ENCODE measurements around the gene IPO11. TPM values are rescaled to one million over a fixed set of nuclear protein-coding genes. Genes with fewer than 3 reads are reported as not detected.

Gene IPO11
- total and polyA plus RNA-seq, 2 of the 4 experiments (the other 2 are of a cell fraction): 12.6 to 40.0 TPM

GRCh38 chr5:62575489-62575888 is 162.9 kb downstream of the IPO11 start:
- no peak overlapping the region for H2AK9ac ChIP-seq (replicated peaks; ENCODE audit: low read depth, low read length, poor library complexity)
- no peak overlapping the region for H3K9ac ChIP-seq (ENCODE audit: low read depth, low read length)
- H3K79me1 ChIP-seq (ENCODE audit: low read depth in 1 of 2, low read length in 2 of 2): no peaks in the 10 kb centered on the region; a peak in 1 of 4 replicates
- ATAC-seq (ENCODE audit: low read depth) (no peak), DNase-seq (no peak)
- H3K14ac ChIP-seq (replicated peaks; ENCODE audit: low read depth, low read length): no peak overlapping the region
- CTCF ChIA-PET: no interaction called here
- no peak overlapping the region for H2BK20ac ChIP-seq (ENCODE audit: low read depth, low read length)
- no peak for TF ChIP-seq CHD1 (IDR thresholded peaks at IDR 0.05; ENCODE audit: low read depth, low read length)
- TF ChIP-seq RAD21 (IDR thresholded peaks at IDR 0.05; ENCODE audit: low read length): no peak
- no peak for TF ChIP-seq MAFK (IDR thresholded peaks at IDR 0.05; ENCODE audit: low read depth, low read length)
- H2BK15ac ChIP-seq (ENCODE audit: low read depth, low read length): no peak overlapping the region
- POLR2A ChIA-PET (ENCODE audit: unreplicated experiment): no interaction called here
- no peak overlapping the region for H4K5ac ChIP-seq (ENCODE audit: low read depth, low read length)
- H4K20me1 ChIP-seq (ENCODE audit: insufficient read depth, low read length): no peaks in the 10 kb centered on the region
- in situ Hi-C loops (cut with MboI; ENCODE audit: low sequenced_read_pairs) (no loop called here), intact Hi-C loops (cut with micrococcal nuclease) (no loop called here), dilution Hi-C loops (cut with HindIII; ENCODE audit: low sequenced_read_pairs, unreplicated experiment) (no loop called here)
- no peak overlapping the region for H2AFZ ChIP-seq (replicated peaks; ENCODE audit: low read length, poor library complexity)
- no peak overlapping the region for H2BK5ac ChIP-seq (ENCODE audit: low read depth, low read length, poor library complexity, severe bottlenecking)
- no peak overlapping the region for H3K18ac ChIP-seq (ENCODE audit: low read depth, low read length)
- H3K27me3 ChIP-seq (ENCODE audit: control insufficient read depth, insufficient read depth, low read length): no peaks in the 10 kb centered on the region
- H2BK120ac ChIP-seq (ENCODE audit: low read depth, low read length): no peak overlapping the region
- H2AK5ac ChIP-seq (ENCODE audit: low read depth, low read length): no peak overlapping the region
- no peak overlapping the region for H4K91ac ChIP-seq (ENCODE audit: insufficient read depth, low read depth, low read length)
- no CpG with 5 or more reads among the region's 1 CpG for WGBS, 2 experiments (ENCODE audit: extremely low coverage in 2 of 2, insufficient read length in 1 of 2)
- H3K27ac ChIP-seq (ENCODE audit: insufficient read depth, low read length): no peak overlapping the region
- no peak overlapping the region for H3K4me2 ChIP-seq (ENCODE audit: low read depth, low read length)
- BruUV-seq (replicated peaks): no TSS peak
- no peak overlapping the region for H3K4me3 ChIP-seq (ENCODE audit: insufficient read depth, low read depth, low read length)
- no peaks in the 10 kb centered on the region for H3K9me3 ChIP-seq (ENCODE audit: control insufficient read depth, insufficient read depth, low read length)
- no peak overlapping the region for H3K4ac ChIP-seq (ENCODE audit: low read depth, low read length)
- H3K4me1 ChIP-seq (ENCODE audit: control insufficient read depth, insufficient read depth, low read length): no peaks in the 10 kb centered on the region
- no peak overlapping the region for H4K8ac ChIP-seq (ENCODE audit: low read depth in 2 of 2, low read length in 2 of 2)
- no peaks in the 10 kb centered on the region for H3K9me1 ChIP-seq (ENCODE audit: insufficient read depth, low read length)
- no peak overlapping the region for H3K23ac ChIP-seq (ENCODE audit: low read depth, low read length)
- peaks cover 1% of the 10 kb centered on the region; the same call in 1 of the 2 replicates for H3K36me3 ChIP-seq (ENCODE audit: control insufficient read depth, insufficient read depth, low read length)
- H3K56ac ChIP-seq (ENCODE audit: extremely low read depth, insufficient read depth, low read length): no peak overlapping the region

Measured in IMR-90 (cell line).